Adrenal gland (tissue), 12 donors: ENCODE data around the gene TUBA3D. TPM values are rescaled to one million over a fixed set of nuclear protein-coding genes. Genes with fewer than 3 reads are reported as not detected.
"Not testable (repeated sequence)": the region's sequence is repeated elsewhere in the genome, so short reads cannot be mapped to it uniquely, and the experiment has no call there.

Experiments used
- DNase-seq, 7 donors: peaks; one replicate each; pipeline ENCODE4 v3.0.0-alpha.2; 2019 to 2020
- H3K27ac ChIP-seq, 5 donors: fragments of 200-600 bp; sonication (generic) in 4 of 5; 1 replicate in 3 of 5; 2 replicates in 2 of 5; pipeline versions ENCODE4 v1.5.1 to v1.8.0; 2016 to 2020; ENCODE audit warnings: mild to moderate bottlenecking in 1 of 5
- H3K27me3 ChIP-seq: fragments of 200-600 bp; 2 replicates; pipeline ENCODE4 v1.8.0; 2021
- H3K36me3 ChIP-seq, 2 donors: fragments of 200-600 bp; replicated peaks in 1 of 2; 1 replicate in 1 of 2; 2 replicates in 1 of 2; pipeline versions ENCODE4 v1.5.1 to v1.8.0; 2018 to 2022
- H3K4me1 ChIP-seq, 2 donors: fragments of 200-600 bp; replicated peaks in 1 of 2; 1 replicate in 1 of 2; 2 replicates in 1 of 2; pipeline versions ENCODE4 v1.5.1 to v1.8.0; 2018 to 2021
- H3K4me3 ChIP-seq, 4 donors: fragments of 200-600 bp; sonication (generic) in 3 of 4; one replicate each; pipeline ENCODE4 v1.5.1; 2016 to 2018
- H3K9me3 ChIP-seq, 3 donors: fragments of 200-600 bp; sonication (generic) in 1 of 3; replicated peaks in 1 of 3; 1 replicate in 2 of 3; 2 replicates in 1 of 3; pipeline versions ENCODE4 v1.5.1 to v1.8.0; 2016 to 2021
- CTCF ChIP-seq, 6 experiments: fragments of 450-650 bp in 4 of 6; fragments of 200-600 bp in 2 of 6; sonication (generic) in 1 of 6; IDR thresholded peaks; 1 replicate in 5 of 6; 2 replicates in 1 of 6; pipeline versions ENCODE4 v1.5.1 to v1.8.0; 2016 to 2021; ENCODE audit warnings: antibody characterized with exemption in 6 of 6, mild to moderate bottlenecking in 2 of 6, moderate library complexity in 1 of 6
- POLR2A ChIP-seq, 2 donors: fragments of 450-650 bp; IDR thresholded peaks; one replicate each; pipeline ENCODE4 v1.6.1; 2017; ENCODE audit warnings: antibody characterized with exemption in 2 of 2, mild to moderate bottlenecking in 2 of 2, moderate library complexity in 1 of 2
- WGBS, 4 donors: extraction: QIAGEN DNeasy Blood & Tissue Kit in 2 of 4; methylation state at CpG; one replicate each; pipeline versions ENCODE4 v1.1.5 to v1.1.7; 2013 to 2017; 5-methylcytosine and 5-hydroxymethylcytosine counted together
- intact Hi-C, 2 donors: fragments of 100-400 bp; cut with DNase I; formaldehyde crosslinking; loops; one replicate each; pipeline versions ENCODE4 v1.14.1 to v1.15.0; 2022 to 2023
- polyA plus RNA-seq, 3 donors: library from polyadenylated mRNA; stranded (reverse); fragments of 200-250 nt in 2 of 3; fragments of 350-450 nt in 1 of 3; fragmentation: Illumina TruSeq in 1 of 3; extraction: RNeasy Lipid Tissue Mini Kit (QIAGEN cat#74804) in 1 of 3; gene quantifications; one replicate each; pipeline ENCODE4 v1.2.3, GENCODE V29; 2013 to 2014
- total RNA-seq, 9 donors: library from RNA; depleted of rRNA in 4 of 9; stranded (reverse); fragments of >200 nt in 4 of 9; fragments of 120-200 nt in 1 of 9; fragmentation: NEBNext Ultra II Directional in 1 of 9; extraction: Animal tissue kit (Norgen Biotek cat#: 25700) in 1 of 9; gene quantifications; one replicate each; pipeline versions ENCODE4 v1.1.0 to v1.2.4, GENCODE V29; 2013 to 2023
- donor health status: healthy with polysubstance abuse.
- donor health status: Bipolar disorder and iron deficiency.
- donor health status: DM: yes; HTN: yes; CAD: no.
- donor health status: DM: no; HTN: no; CAD: no.
- donor health status: DM: no; HTN: no; CAD: no.
- donor health status: DM: yes; HTN: yes; CAD: no.

Gene TUBA3D
- total and polyA plus RNA-seq, 12 donors: 0.10 TPM; not detected in 11

GRCh38 chr2:131488306-131489205 lies 12.6 kb downstream of the TUBA3D start:
- intact Hi-C loops: loop anchor here in 1 of 2 donors (10.0 kb wide), 1 partner anchor 334 kb away; no protein-coding TSS in a partner anchor

GRCh38 chr2:131490616-131491468 lies 14.9 kb downstream of the TUBA3D start:
- peak in 1 of 7 donors; percentile 71 for DNase-seq
- Histone ChIP-seq H3K4me1 (peaks cover 14 to 18% of the 10 kb centered on the region in 2 donors), H3K4me3 (peak overlapping the region in 1 of 4 donors; percentile 99), H3K27ac (peak overlapping the region in 2 of 5 donors; percentile 43 to 54)
- 64 to 76% (median 70%) methylated on average over 13 to 19 of the region's 20 CpGs for WGBS, 4 donors
- intact Hi-C loops: loop anchor here (5.0 to 10.0 kb wide), 2 partner anchors 76 to 181 kb away; no protein-coding TSS in a partner anchor
- not testable (repeated sequence) for H3K9me3 ChIP-seq, H3K36me3 ChIP-seq, H3K27me3 ChIP-seq

More at GRCh38 chr2:131488306-131489205, 12.6 kb downstream of the TUBA3D start:
- H3K4me1 ChIP-seq: peaks cover 0 to 7% of the 10 kb centered on the region in 2 donors
- no peaks in the 10 kb centered on the region for H3K27me3 ChIP-seq
- no peaks in the 10 kb centered on the region for H3K36me3 ChIP-seq
- no peak for DNase-seq
- no peaks in the 10 kb centered on the region for H3K9me3 ChIP-seq
- TF ChIP-seq POLR2A (IDR thresholded peaks at IDR 0.05): no peak
- no peak for TF ChIP-seq CTCF (IDR thresholded peaks at IDR 0.05)
- no peak overlapping the region for H3K27ac ChIP-seq
- H3K4me3 ChIP-seq: no peak overlapping the region
- WGBS, 4 donors: 75 to 83% (median 79%) methylated on average over 10 to 14 of the region's 14 CpGs

GRCh38 chr2:131491469-131491836 lies 15.5 kb downstream of the TUBA3D start:
- peak overlapping the region in 2 of 5 donors; percentile 43 to 54 for H3K27ac ChIP-seq
- H3K27me3 ChIP-seq, H3K36me3 ChIP-seq, DNase-seq, H3K9me3 ChIP-seq: not testable (repeated sequence)
- WGBS, 4 donors: 9 to 30% (median 21%) methylated on average over 6 to 20 of the region's 22 CpGs
- peak overlapping the region in 2 of 4 donors; percentile 18 to 99 for H3K4me3 ChIP-seq
- peaks cover 14 to 18% of the 10 kb centered on the region in 2 donors for H3K4me1 ChIP-seq
- intact Hi-C loops: loop anchor here (5.0 to 10.0 kb wide), 2 partner anchors 77 to 181 kb away; no protein-coding TSS in a partner anchor

- intact Hi-C loops: loop anchor here (5.0 to 10.0 kb wide), 2 partner anchors 77 to 180 kb away; no protein-coding TSS in a partner anchor
- 1 to 2% methylated on average over 45 to 53 of the region's 53 CpGs; no CpG with 5 or more reads in 2 of the 4 donors for WGBS, 4 donors
- Histone ChIP-seq H3K27ac (peak within 1 kb of the TSS; percentile 62 to 98 (median 87)), H3K4me3 (peak within 1 kb of the TSS; percentile 21 to 99 (median 56)), H3K4me1 (peaks cover 14 to 18% of the 10 kb centered on the region in 2 donors)
- H3K27me3 ChIP-seq, H3K36me3 ChIP-seq, H3K9me3 ChIP-seq: not testable (repeated sequence)
- peak in 2 of 7 donors; percentile 33 to 40 for DNase-seq
Measured at GRCh38 chr2:131492015-131492417, 16.1 kb downstream of the TUBA3D start, which contains the start of gene MZT2A. MZT2A (minus strand) TSS chr2:131492397; CDS start chr2:131492376, 21 bp downstream.

- intact Hi-C loops: loop anchor here (5.0 to 10.0 kb wide), 2 partner anchors 78 to 180 kb away; no protein-coding TSS in a partner anchor
- Histone ChIP-seq H3K36me3 (no peaks in the 10 kb centered on the region), H3K27ac (peak overlapping the region; percentile 62 to 98 (median 87)), H3K4me1 (peaks cover 14 to 18% of the 10 kb centered on the region in 2 donors), H3K4me3 (peak overlapping the region; percentile 21 to 99 (median 56)), H3K9me3 (no peaks in the 10 kb centered on the region), H3K27me3 (no peaks in the 10 kb centered on the region)
- peak in 1 of 2 donors; percentile 55 for TF ChIP-seq POLR2A (IDR thresholded peaks at IDR 0.05)
- TF ChIP-seq CTCF (IDR thresholded peaks at IDR 0.05): peak; percentile 57 to 92 (median 77)
- peak; percentile 92 to 97 (median 95) for DNase-seq
- WGBS, 4 donors: 0 to 2% (median 1%) methylated on average over 18 to 79 of the region's 79 CpGs
Measured at GRCh38 chr2:131492418-131493198, 16.7 kb downstream of the TUBA3D start.
